Activated CD8-positive, alpha-beta memory T cell treated with anti-CD3 and anti-CD28 coated beads for 48 hours (primary cell): Measurements from ENCODE around the gene GNG13.

ENCODE experiments used
- DNase-seq, 3 experiments: peaks; one replicate each; pipeline ENCODE4 v3.0.0-alpha.2; 2020; ENCODE audit warnings: low read depth in 2 of 3, low spot score in 2 of 3

The GNG13 gene

DNA sequence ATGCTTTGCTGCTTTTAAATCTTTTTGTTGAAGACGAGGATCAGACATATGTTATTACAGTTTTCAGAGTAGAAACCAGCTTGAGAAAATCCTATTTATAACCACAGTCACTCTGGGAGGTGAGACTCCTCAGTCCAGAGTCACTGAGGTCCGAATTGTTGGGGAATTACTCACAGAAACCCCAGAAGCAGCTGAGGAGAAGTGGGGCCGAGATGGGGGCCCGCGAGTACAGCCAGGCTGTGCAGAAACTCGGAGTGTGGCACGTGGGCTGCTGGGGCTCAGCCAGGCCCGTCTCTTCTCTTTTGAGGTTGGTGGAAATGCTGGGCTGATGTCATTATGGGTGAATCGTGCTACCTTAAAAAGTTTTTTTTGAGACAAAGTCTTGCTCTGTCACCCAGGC, 14.4 kb upstream of the GNG13 start:
- no peak for DNase-seq

DNA sequence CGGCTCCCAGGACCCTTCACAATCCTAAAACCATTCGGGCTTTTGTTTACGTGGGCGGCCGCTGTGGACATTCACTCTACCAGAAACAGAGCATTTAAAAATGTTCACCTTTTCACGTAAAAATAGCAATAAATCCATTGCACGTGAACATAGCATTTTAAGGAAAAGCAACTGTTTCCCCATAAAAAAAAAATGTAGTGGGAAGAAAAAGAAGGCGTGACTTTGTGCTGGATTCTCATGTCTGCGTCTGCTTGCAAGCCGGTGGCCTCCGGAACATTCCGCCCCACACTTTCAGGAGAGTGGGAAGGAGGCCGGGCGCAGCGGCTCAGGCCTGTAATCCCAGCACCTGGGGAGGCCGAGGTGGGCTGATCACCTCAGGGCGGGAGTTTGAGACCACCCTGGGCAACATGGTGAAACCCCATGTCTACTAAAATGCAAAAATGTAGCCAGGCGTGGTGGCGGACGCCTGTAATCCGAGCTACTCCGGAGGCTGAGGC, 13.4 kb upstream of the GNG13 start:
- DNase-seq = no peak

- peak in 1 of 3 experiments; percentile 42 for DNase-seq
These were observed 12.8 kb upstream of the GNG13 start for GRCh38 chr16:813204-813915.

GRCh38 chr16:808085-808386, 7.5 kb upstream of the GNG13 start:
- DNase-seq = no peak

DNA sequence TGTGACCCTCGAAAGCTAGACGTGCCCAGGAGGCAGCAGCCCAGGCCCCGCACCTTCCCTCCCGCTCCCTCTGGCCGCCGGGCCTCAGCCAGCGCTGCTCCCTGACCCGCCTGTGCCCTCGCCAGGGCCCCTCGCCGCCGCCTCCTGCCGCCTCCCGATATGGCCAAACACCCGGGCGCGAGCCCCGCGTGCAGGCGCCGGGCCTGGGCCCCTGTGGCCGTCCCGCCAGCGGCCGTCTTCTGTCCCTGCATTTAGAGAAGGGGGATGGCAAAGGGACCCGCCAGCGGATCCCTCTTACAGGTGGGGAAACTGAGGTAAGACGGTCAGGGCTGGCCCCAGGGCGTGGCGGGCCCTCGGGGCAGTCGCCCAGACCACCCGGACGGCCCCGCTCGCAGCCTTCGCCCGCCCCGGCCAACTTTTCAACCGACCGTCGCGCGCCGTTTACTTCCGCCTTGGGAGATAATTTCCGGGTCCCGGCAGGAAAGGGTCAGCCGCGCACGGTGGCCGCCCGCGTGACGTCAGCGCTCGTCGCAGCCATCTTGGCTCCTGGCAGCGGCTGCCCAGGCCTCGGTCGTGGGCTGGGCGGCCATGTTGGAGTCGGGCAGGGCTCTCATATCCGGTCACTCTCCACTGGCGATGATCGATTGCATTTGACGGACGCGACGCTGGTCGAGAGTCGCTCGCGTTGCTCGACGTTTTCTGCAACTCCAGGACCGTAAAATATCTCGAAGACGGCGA, 7.0 kb upstream of the GNG13 start:
- peak; percentile 66 to 80 (median 70) for DNase-seq

GRCh38 chr16:805474-805873, 4.9 kb upstream of the GNG13 start:
- no peak for DNase-seq

DNA sequence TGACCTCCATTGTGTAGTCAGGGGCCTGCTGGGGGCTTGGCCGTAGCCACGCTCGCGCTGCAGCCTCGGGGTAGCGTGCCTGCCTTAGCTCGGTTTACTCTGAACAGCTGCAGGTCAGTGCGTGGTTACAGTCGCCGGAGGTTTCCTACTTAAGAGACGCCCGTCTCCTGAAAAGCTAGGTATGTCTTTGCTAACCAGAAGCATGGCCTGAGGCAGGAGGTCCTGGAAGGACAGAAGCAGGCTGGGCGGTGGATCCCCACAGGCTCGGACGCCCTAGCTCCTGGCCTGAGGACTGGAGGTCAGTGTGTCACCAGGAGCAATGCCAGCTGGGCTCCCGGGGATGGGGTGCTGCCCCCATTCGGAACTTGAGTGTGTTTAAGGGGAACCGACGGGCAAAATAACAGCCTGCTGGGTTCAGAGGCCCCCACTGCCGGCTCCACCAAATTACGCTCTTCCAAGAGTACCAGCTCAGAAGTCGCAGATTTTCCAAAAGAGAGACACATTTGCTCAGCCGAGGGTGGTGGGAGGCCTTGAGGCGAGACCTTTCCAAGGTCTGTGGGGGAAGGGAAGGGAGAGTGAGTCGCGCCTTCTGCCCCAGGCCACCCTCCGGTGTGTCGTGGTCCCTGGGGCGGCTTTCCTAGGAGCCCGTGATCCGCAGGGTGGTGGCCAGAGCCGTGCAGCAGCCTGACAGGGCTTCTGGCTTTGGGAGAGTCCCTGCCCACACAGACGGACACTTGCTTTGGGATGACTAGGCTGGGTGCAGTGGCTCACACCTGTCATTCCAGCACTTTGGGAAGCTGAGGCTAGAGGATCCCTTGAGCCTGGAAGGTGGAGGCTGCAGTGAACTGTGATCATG, 3.9 kb upstream of the GNG13 start:
- DNase-seq = no peak

DNA sequence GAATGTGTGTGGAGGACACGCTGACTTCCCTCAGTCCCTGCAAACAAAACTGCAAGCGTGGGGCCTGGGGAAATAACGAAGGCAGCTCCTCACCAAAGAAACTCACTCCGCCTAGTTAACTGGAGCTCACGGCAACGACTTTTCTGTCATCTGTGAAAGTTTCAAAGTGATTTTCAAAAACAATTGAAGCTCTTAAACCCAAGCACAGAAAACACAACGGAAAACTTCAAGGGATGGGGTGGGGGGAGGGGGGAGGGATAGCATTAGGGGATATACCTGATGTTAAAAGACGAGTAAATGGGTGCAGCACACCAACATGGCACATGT, 3.2 kb upstream of the GNG13 start:
- DNase-seq = no peak

DNA sequence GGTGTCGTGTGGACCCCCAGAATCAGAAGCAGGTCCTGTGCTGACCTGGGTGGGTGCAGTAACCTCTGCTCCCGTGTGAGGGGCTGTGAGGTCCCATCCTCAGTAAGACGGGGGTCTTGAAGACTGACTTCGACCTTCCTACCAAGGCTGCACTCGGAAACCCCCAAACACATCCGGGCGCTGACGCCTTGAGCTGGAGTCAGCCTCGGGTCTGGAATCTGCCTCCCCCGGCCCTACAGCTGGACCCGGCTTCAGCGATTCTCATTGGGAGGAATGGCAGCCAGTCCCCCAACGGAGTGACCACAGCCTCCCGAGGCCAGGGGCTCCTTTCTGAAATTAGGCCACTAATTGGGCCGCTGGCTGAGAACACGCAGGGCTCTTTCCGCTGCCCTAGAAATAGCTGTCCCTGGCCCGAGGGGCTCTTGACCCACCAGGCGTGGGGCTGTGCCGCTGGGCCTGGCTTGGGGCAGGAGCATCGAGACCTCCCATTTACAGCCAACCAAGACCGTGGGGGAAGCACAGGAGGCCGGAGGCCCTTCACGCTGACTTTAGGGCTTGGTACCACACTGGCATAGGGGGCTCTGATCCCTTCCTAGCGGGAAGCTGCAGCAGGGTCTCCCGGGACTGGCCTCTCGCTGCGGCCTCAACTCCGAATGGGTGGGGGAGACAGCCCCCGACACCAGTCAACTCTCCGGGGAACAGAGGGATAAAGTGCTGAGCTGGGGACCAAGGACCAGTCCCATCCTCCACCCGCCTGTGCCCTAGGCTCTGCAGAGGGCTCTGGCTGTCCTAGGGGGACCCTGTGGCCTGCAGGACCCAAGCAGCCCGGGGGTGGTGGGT, 2.6 kb upstream of the GNG13 start:
- DNase-seq = no peak

- no peak for DNase-seq
These were observed 1.9 kb upstream of the GNG13 start for GRCh38 chr16:802461-802860.

GRCh38 chr16:801584-802363, 1.2 kb upstream of the GNG13 start:
- no peak for DNase-seq

GRCh38 chr16:800834-801511, 439 bp upstream of the GNG13 start:
- DNase-seq = no peak

GRCh38 chr16:799111-799947, 1.2 kb downstream of the GNG13 start:
- DNase-seq = no peak

DNA sequence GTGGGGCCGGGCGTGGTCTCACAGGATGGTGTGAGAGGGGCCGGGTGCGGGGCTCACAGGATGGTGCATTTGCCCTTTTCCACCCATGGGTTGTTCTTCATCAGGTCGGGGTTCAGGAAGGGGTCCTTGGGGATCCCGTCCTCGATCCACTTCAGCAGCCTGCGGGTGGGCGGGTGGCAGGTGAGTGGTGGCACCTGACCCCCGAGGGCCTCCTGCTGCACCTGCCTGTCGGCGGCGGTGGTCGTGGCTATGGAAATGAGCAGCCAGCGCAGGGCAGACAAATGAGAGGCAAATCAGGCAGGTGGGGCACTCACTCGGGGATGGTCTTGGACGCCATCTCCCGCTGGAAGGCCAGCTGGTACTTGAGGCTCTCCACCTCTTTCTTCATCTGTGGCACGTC, 1.9 kb downstream of the GNG13 start:
- no peak for DNase-seq

DNA sequence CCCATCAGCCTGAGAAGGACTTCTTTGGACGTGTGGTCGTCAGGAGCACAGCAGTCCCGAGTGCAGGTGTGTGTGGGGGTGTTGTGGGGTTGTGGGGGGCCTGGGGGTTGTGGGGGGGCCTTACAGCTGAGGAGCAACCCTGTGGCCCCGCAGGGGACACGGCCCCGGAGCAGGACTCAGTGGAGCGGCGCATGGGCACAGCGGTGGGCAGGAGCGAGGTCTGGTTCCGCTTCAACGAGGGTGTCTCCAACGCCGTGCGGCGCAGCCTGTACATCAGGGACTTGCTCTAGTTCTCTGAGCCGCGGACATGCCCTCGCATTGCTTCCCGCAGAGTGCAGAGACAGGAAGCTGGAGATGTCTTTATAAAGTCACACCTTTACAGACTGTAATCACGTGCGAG, 2.8 kb downstream of the GNG13 start:
- no peak for DNase-seq

DNA sequence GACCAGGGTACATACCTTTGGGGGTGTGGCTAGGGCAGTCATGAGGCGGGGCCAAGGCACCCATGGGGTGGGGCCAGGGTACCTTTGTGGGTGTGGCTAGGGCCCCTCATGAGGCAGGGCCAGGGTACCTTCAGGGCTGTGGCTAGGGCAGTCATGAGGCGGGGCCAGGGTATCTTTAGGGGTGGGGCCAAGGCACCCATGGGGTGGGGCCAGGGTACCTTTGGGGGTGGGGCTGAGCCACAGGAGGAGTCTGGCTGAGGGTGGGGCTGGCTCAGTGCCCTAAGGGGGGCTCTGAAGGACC, 3.5 kb downstream of the GNG13 start:
- DNase-seq = no peak

DNA sequence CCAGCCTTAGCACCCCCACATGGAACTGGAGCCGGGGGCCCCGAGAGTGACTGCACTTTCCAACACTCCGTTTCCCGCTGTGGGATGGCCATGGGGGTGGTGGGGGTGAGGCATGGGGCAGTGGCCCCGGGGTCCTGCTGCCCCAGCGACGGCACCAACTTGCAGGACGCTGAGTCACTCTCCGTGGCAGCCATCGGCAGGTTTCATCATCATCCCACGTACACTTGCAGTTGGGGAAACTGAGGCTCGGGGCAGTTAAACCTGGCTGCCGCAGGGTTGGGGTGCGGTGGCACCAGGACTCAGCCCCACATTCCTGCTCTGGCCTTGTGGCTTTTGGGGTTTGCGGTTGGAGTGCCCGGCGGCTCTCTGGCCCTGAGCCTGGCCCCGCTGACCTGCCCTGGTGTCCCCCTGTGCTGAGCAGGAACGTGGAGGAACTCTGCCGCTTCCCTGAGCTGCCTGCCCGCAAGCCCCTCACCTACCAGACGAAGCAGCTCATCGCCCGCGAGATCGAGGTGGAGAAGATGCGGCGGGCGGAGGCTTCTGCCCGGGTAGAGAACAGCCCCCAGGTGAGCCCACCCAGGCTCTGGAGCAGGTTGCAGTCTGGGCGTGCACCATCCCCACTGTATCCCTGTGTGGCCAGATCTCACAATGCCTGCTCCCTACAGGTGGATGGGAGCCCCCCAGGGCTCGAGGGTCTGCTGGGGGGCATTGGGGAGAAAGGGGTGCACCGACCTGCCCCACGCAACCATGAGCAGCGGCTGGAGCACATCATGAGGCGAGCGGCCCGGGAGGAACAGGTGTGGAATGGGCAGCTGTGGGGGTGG, 4.0 kb downstream of the GNG13 start:
- DNase-seq = no peak

DNA sequence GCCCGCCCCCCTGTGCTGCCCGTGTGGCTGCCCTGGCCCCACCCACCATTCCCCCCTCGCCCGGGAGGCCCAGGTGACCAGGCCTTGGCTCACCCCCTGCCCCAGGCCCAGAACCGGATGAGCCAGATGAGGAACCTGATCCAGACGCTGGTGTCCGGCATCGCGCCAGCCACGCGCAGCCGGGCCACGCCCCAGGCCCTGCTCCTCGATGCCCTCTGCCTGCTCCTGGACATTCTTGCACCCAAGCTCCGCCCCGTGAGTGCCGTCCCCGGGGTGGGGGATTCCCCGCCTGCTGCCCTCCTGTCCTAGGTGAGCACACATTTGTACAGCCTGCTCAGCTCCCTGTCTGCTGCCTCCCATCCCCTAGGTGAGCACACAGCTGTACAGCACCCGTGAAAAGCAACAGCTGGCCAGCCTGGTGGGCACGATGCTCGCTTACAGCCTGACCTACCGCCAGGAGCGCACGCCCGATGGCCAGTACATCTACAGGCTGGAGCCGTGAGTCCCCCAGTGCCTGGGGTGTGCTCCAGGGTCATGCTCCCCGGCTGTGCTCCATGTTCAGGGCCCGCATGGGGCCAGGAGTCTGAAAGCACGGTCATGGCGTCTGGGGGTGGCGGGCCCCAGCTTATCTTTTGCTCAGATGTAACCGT, 4.8 kb downstream of the GNG13 start:
- no peak for DNase-seq
